Dendritic cell treated with granulocyte-macrophage colony-stimulating factor and Interleukin-4, amounts not matched to agents 40 ng/mL and 50 ng/mL, for 4 days (primary cell): ENCODE measurements around the gene TFB1M.
A peak's percentile ranks its signal among the peaks of the same experiment; 100 is the strongest.
"Not testable (repeated sequence)": the region's sequence is repeated elsewhere in the genome, so short reads cannot be mapped to it uniquely, and the experiment has no call there.

Experiments
- H3K27ac Mint-ChIP-seq: one replicate; pipeline ENCODE4 v1.8.0; 2022; ENCODE audit warnings: mild to moderate bottlenecking, mixed read lengths
- H3K27me3 Mint-ChIP-seq: one replicate; pipeline ENCODE4 v1.8.0; 2022; ENCODE audit warnings: mild to moderate bottlenecking, mixed read lengths
- H3K36me3 Mint-ChIP-seq: one replicate; pipeline ENCODE4 v1.8.0; 2022; ENCODE audit warnings: low read depth, mixed read lengths
- H3K4me1 Mint-ChIP-seq: one replicate; pipeline ENCODE4 v1.8.0; 2022; ENCODE audit warnings: low read depth, mixed read lengths
- H3K4me3 Mint-ChIP-seq: one replicate; pipeline ENCODE4 v1.8.0; 2022; ENCODE audit warnings: mild to moderate bottlenecking, moderate library complexity, mixed read lengths
- H3K9me3 Mint-ChIP-seq: one replicate; pipeline ENCODE4 v1.8.0; 2022; ENCODE audit warnings: mixed read lengths
- intact Hi-C: fragments of 100-400 bp; cut with micrococcal nuclease; formaldehyde crosslinking; loops from one replicate; pipeline ENCODE4 v1.15.0; 2022

TFB1M gene

DNA sequence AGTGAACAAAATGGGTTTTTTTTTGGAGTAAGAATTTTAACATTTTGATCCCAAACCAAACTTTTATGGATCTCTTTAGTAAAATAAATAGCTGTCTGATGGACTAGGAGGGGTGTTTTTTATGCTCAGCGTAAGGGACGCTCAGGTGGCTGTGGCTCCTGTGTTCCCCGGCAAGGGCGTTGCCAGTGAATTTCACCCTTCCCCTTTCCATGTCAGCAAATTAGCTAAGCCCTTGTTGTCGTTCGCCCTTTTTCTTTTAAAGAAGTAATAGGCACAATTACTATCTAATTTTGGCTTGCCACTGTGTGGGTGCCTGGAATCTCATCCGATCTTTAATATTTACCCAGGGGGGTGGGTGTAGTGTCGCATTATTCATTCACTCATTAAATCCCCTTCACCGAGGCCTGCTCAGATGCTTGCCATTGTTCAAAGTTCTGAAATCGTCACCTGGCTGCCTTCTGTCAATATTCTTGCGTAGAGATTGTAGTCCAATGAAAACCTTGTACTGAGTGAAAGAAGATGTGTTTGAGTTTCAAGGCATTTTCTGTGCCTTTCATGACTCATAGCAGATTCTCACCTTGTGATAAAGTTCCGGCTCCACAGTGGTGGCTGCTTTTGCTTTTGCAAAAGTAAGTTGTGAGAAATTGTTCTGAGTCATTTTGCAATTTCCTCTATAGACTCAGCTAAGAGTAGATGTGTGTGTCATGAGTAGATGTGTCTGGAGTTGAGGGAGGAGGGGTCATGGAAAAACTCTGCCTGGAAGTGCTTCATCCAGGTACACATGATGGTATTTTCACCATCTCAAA is 90.4 kb downstream of the TFB1M start:
- Mint-ChIP-seq H3K4me1 (peaks cover 43% of the 10 kb centered on the region), H3K36me3 (no peaks in the 10 kb centered on the region), H3K9me3 (no peaks in the 10 kb centered on the region), H3K27me3 (no peaks in the 10 kb centered on the region), H3K27ac (peak overlapping the region; percentile 47), H3K4me3 (no peak overlapping the region)
- intact Hi-C loops = no loop called here

DNA sequence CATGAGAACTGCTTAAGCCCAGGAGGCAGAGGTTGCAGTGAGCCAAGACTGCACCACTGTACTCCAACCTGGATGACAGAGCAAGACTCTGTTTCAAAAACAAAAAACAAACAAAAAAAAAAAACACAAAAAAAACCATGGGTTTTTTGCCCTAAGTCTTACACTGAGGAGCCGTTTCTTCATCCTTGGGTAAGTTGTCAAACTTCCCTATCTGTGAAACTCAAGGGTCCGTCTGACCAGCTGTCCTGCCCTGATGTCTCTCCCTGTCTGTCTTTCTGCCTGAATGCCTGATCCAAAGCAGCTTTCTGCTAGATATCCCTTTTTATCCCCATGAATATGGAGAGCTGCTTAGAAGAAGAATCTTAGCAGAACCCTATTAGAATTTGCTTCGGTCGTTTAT is 91.8 kb downstream of the TFB1M start:
- no peaks in the 10 kb centered on the region for H3K36me3 Mint-ChIP-seq
- no peaks in the 10 kb centered on the region for H3K9me3 Mint-ChIP-seq
- H3K27me3 Mint-ChIP-seq = no peaks in the 10 kb centered on the region
- no peak overlapping the region for H3K27ac Mint-ChIP-seq
- no peak overlapping the region for H3K4me3 Mint-ChIP-seq
- peaks cover 43% of the 10 kb centered on the region for H3K4me1 Mint-ChIP-seq
- intact Hi-C loops = no loop called here

DNA sequence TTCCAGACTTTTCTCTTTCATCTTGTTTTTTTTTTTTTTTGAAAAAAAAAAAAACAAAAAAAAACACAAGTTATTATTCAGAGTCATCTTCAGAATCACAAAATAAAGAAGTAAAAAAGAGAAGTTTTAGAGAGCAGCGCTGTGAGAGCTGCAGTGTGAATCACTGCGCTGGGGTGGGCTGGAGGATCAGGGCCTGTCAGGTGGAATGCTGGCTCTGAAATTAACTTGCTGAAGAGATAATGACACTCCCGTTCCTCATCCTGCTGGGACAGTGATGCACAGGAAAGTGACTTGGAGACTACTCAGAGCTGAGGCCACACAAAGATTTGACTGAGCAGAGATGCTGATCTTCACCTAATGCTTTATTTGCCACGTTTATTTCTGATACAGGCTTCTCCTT is 93.2 kb downstream of the TFB1M start:
- peak overlapping the region; percentile 73 for H3K27ac Mint-ChIP-seq
- H3K4me3 Mint-ChIP-seq = no peak overlapping the region
- H3K9me3 Mint-ChIP-seq = no peaks in the 10 kb centered on the region
- H3K36me3 Mint-ChIP-seq = no peaks in the 10 kb centered on the region
- peaks cover 4% of the 10 kb centered on the region for H3K27me3 Mint-ChIP-seq
- H3K4me1 Mint-ChIP-seq = peaks cover 43% of the 10 kb centered on the region
- intact Hi-C loops = no loop called here

DNA sequence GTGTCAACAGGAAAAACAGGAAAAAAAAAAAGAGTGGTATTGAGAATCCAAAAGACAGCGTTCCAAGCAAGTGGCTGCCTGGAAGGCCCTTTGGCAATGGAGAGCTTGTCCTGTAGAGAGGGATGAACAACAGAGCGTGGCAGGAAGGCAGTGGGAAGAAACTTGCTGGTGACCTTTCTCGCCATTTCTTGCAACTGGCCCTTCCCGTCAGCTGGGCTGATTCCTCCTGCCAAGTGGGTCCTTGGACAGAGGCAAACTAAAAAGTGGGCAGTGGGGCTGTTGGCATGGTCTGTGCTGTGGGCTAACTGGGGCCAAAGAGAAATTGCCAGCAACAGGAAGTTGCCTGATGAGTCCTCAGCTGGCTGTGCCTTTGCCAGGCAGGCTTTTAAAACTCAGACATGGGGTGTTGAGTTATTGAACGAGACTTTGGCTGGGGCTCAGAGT is 94.4 kb downstream of the TFB1M start:
- intact Hi-C loops = no loop called here
- no peak overlapping the region for H3K27ac Mint-ChIP-seq
- H3K36me3 Mint-ChIP-seq = no peaks in the 10 kb centered on the region
- H3K4me3 Mint-ChIP-seq = no peak overlapping the region
- peaks cover 37% of the 10 kb centered on the region for H3K4me1 Mint-ChIP-seq
- H3K9me3 Mint-ChIP-seq = no peaks in the 10 kb centered on the region
- peaks cover 6% of the 10 kb centered on the region for H3K27me3 Mint-ChIP-seq

DNA sequence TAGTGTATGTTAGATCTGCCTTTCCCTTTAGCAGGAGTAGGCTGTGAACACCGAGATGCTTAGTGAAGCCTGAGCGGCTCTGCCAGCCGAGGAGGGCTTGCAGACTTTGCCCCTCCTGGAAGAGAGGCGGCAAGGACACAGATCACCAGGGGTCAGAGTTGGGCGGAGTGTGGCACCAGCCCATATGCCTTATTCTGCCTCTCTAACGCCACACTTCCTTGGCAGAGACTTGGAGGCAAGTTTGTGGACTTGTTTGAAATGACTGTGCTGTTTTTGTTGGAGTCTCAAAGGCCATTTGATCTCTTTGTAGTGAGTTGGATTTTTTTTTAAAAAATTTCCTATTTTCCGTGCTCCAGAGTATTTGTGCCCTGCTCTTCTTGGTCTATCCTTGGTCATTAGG is 95.0 kb downstream of the TFB1M start:
- Mint-ChIP-seq H3K27ac (no peak overlapping the region), H3K9me3 (no peaks in the 10 kb centered on the region), H3K27me3 (peaks cover 6% of the 10 kb centered on the region), H3K4me1 (peaks cover 32% of the 10 kb centered on the region), H3K36me3 (no peaks in the 10 kb centered on the region), H3K4me3 (no peak overlapping the region)
- intact Hi-C loops = no loop called here

DNA sequence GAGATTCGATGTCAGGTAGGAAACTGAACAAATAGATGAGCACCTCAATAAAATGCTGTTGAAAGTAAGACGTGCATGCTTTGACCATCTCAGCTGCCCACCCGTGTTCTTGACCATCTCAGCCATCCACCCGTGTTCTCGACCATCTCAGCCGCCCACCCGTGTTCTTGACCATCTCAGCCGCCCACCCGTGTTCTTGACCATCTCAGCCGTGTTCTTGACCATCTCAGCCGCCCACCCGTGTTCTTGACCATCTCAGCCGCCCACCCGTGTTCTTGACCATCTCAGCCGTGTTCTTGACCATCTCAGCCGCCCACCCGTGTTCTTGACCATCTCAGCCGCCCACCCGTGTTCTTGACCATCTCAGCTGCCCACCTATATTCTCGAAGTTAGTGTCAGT is 95.6 kb downstream of the TFB1M start:
- H3K4me1 Mint-ChIP-seq = peaks cover 26% of the 10 kb centered on the region
- intact Hi-C loops, H3K4me3 Mint-ChIP-seq, H3K27ac Mint-ChIP-seq, H3K27me3 Mint-ChIP-seq, H3K36me3 Mint-ChIP-seq, H3K9me3 Mint-ChIP-seq: not testable (repeated sequence)

DNA sequence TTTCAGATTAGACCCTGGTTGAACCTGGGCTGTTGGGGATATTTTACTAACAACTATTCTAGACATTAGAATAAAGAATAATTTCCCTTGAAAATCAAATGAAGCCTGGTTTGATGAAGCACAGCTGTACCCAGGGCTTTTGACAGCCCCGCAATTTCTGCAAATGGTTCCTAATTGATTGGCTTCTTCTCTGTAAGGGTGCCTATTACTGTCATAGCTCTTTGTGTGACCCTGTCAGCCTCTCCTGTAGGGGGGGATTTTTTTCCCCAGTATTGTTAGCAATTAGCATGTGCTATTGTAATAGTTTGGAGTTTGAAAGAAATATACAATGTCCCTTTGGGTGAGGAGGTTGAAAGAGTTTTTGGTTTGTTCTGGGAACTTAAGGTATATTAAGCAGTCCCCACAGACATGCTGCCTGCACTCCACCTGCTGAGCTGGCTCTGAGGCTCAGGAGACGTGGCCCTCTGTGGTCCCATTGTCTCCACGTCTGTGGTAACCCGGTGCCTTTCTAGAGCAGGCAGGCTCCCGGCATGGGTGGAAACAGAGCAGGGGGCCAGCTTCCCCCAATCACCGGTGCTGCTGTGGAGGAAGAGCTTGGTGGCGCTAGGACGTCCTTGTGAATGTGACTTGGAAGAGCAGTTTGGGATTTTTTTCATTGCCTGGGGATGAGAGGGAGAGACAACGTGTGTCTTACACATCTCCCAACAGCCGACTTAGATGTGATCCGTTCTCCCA is 97.8 kb downstream of the TFB1M start:
- H3K4me3 Mint-ChIP-seq = no peak overlapping the region
- no peaks in the 10 kb centered on the region for H3K36me3 Mint-ChIP-seq
- H3K27ac Mint-ChIP-seq = no peak overlapping the region
- no peaks in the 10 kb centered on the region for H3K9me3 Mint-ChIP-seq
- intact Hi-C loops = no loop called here
- peaks cover 6% of the 10 kb centered on the region for H3K27me3 Mint-ChIP-seq
- peaks cover 21% of the 10 kb centered on the region for H3K4me1 Mint-ChIP-seq

DNA sequence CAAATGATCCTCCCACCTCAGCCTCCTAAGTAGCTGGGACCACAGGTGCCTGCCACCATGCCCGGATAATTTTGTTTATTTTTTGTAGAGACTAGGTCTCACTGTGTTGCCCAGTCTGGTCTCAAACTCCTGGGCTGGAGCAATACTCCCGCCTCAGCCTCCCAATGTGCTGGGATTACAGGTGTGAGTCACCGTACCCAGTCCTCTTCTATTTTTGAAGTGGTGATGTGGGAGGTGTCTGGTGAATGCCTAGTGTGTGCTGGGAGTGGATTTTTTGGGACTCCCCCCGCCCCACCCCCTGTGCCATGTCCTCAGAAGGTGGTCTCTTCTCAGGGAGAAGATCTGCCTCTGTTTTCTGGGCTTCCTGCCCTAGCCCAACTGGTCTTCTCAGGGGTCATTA is 98.4 kb downstream of the TFB1M start:
- Mint-ChIP-seq H3K9me3 (no peaks in the 10 kb centered on the region), H3K36me3 (no peaks in the 10 kb centered on the region), H3K4me1 (peaks cover 15% of the 10 kb centered on the region), H3K27me3 (peaks cover 6% of the 10 kb centered on the region), H3K27ac (no peak overlapping the region), H3K4me3 (no peak overlapping the region)
- intact Hi-C loops = no loop called here

DNA sequence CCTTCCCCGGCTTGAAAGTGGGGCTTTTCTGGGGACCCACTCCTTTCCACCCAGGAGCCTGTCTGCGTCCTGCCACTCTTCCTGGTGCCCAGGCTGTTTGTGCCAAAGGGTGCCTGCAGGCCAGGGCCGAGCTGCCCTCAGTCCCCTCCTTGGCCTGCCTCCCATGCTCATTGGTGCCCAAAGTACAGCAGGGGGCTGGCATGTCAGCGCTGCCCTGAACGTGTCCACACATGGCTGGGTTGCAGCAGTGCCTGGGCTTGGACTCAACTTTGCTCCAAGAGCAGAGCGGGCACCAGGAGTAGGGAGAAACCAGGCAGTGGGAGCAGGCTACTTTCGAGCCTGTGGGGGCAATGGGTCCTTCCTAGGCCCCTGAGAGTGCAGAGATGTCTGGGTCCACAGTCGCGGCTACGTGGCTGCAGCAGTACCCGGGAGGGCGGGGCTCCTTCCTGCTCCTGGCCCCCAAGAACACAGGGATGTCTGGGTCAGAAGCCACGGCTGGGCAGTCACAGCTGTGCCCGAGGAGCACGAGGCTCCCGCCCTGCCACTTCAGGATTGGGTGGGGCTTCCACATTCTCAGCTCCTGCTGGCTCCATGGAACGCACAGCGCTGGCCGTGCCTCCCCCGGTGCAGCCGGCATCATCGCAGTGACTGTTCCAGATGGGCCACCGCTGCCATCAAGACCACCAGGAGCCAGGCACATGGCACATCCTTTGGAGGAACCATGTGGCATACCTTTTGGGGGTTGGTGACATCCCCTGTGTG is 100.5 kb downstream of the TFB1M start:
- peaks cover 6% of the 10 kb centered on the region for H3K27me3 Mint-ChIP-seq
- no peaks in the 10 kb centered on the region for H3K9me3 Mint-ChIP-seq
- no peak overlapping the region for H3K4me3 Mint-ChIP-seq
- intact Hi-C loops = no loop called here
- no peaks in the 10 kb centered on the region for H3K4me1 Mint-ChIP-seq
- no peaks in the 10 kb centered on the region for H3K36me3 Mint-ChIP-seq
- no peak overlapping the region for H3K27ac Mint-ChIP-seq

DNA sequence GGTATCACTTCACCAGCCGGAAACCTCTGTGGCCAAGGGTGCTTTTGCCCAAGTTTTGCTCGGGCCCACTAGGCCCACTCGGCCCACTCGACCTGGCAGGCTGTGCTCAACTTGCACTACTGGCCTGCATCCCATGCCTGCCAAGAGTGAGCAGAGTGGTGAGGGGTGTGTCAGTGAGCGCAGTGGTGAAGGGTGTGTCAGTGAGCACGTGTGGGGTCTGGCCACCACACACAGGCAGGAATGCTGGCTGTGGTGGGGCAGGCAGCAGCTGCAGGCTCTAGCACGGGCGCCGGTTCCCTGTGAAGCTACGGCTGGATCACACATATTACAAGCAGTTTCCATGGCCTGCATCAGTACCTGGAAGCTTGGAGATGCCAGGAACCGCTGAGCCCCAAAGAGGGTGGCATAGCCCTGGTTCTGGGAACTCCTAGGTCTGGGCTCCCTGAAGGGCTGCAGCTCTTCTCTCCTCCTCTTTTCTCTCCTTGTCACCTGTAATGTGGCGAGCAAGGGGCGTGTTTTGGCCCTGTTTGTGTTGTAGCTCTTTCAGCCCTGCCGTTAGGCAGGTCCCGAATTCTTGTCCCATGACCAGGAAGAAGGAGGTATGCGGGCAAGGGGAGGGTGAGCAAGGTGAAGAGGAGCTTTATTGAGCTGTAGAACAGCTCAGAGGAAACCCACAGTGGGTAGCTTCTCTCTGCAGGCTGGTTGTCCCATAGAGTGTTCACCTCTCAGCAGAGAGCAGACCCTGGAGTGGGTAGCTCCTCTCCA is 101.5 kb downstream of the TFB1M start:
- Mint-ChIP-seq H3K4me3 (no peak overlapping the region), H3K27ac (no peak overlapping the region), H3K9me3 (no peaks in the 10 kb centered on the region), H3K27me3 (peaks cover 6% of the 10 kb centered on the region), H3K36me3 (no peaks in the 10 kb centered on the region), H3K4me1 (no peaks in the 10 kb centered on the region)
- intact Hi-C loops = no loop called here

DNA sequence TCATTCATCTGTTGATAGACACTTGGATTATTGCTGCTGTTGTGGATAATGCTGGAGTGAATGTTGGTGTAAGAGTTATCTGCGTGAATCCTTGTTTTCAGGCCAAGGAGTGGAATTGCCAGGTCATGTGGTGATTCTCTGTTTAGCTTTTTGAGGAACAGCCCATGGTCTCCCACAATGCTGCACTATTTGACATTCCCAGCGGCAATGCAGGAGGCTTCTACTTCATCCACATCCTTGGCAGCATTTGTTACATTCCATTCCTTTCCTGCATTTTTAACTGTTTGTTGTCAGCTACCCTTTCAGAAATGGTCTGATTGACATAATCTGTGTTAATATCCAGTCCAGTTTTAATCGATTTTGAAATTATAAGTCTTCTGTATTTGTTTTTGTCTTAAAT is 102.2 kb downstream of the TFB1M start:
- Mint-ChIP-seq H3K9me3 (no peaks in the 10 kb centered on the region), H3K4me3 (no peak overlapping the region), H3K27ac (no peak overlapping the region), H3K27me3 (peaks cover 6% of the 10 kb centered on the region), H3K36me3 (no peaks in the 10 kb centered on the region), H3K4me1 (no peaks in the 10 kb centered on the region)
- intact Hi-C loops = no loop called here

DNA sequence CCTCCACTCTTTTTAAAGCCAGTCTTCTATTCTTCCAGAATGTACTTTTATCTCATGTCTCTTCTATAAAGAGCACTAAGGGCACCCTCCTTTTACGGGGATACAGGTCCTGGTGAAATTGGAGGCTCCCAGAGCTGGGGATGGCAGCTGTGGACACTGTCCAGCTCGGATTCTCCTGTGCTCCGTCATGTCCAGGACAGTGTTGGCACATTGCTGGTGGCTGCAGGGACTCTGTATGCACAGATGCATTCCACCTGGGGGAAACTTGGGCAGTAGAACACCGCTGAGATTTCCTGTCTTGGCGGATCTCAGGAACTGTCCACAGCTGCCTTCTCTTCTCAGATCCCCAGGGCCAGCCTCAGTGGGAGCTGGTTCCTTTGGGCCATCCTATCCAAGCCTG is 107.1 kb downstream of the TFB1M start:
- Mint-ChIP-seq H3K27me3 (no peaks in the 10 kb centered on the region), H3K36me3 (no peaks in the 10 kb centered on the region), H3K4me1 (no peaks in the 10 kb centered on the region), H3K4me3 (no peak overlapping the region), H3K9me3 (no peaks in the 10 kb centered on the region), H3K27ac (no peak overlapping the region)
- intact Hi-C loops = no loop called here
